K562 (cell line): ENCODE results near the gene KAZN. TPM values are rescaled to one million over a fixed set of nuclear protein-coding genes. Genes with fewer than 3 reads are reported as not detected.
A peak's percentile ranks its signal among the peaks of the same experiment; 100 is the strongest.

ENCODE experiments used
- BMI1 ChIP-seq: fragments of 150-350 bp; IDR thresholded peaks from 2 replicates; pipeline ENCODE4 v1.6.1; 2014; ENCODE audit warnings: low read length
- CBX3 ChIP-seq, 2 experiments: IDR thresholded peaks; 1 replicate in 1 of 2; 2 replicates in 1 of 2; pipeline ENCODE4 v1.6.1; 2012; ENCODE audit warnings: inconsistent platforms in 2 of 2, low read length in 2 of 2, borderline replicate concordance in 1 of 2, control low read depth in 1 of 2
- CTCFL ChIP-seq: IDR thresholded peaks from 2 replicates; pipeline ENCODE4 v1.6.1; 2011; ENCODE audit warnings: borderline replicate concordance, low read depth, mild to moderate bottlenecking, moderate library complexity, low read length; ENCODE audit not compliant: insufficient read depth, poor library complexity, severe bottlenecking
- ELF1 ChIP-seq: fragments of 200-800 bp; sonication (Bioruptor generic); IDR thresholded peaks from 2 replicates; pipeline ENCODE4 v1.6.1; 2016; ENCODE audit warnings: missing genetic modification characterization, missing compliant biosample characterization
- HINFP ChIP-seq: fragments of 450-650 bp; conservative IDR thresholded peaks from 2 replicates; pipeline ENCODE4 v1.6.1; 2016; ENCODE audit warnings: missing genetic modification characterization, low read depth, mild to moderate bottlenecking, control low read depth, missing compliant biosample characterization
- NFE2 ChIP-seq: IDR thresholded peaks from 2 replicates; pipeline ENCODE4 v1.6.1; 2014; ENCODE audit warnings: antibody characterized with exemption, low read depth
- PTBP1 ChIP-seq: fragments of 200-400 bp; formaldehyde crosslinking; IDR thresholded peaks from 2 replicates; pipeline ENCODE4 v1.6.1; 2017; ENCODE audit warnings: low read depth, low read length
- RBM25 ChIP-seq: fragments of 200-400 bp; formaldehyde crosslinking; IDR thresholded peaks from 2 replicates; pipeline ENCODE4 v1.6.1; 2018; ENCODE audit warnings: low read length, low read depth, moderate library complexity; ENCODE audit not compliant: severe bottlenecking
- RCOR1 ChIP-seq, 2 experiments: IDR thresholded peaks; 2 replicates each; pipeline ENCODE4 v1.6.1; 2012; ENCODE audit warnings: low read depth in 2 of 2, low read length in 2 of 2, borderline replicate concordance in 1 of 2, improper control_type of control experiment in 1 of 2
- THRB ChIP-seq: fragments of 450-650 bp; formaldehyde crosslinking; conservative IDR thresholded peaks from 2 replicates; pipeline ENCODE4 v1.4.0; 2022; ENCODE audit warnings: mild to moderate bottlenecking, missing genetic modification characterization
- U2AF1 ChIP-seq: fragments of 200-400 bp; formaldehyde crosslinking; optimal IDR thresholded peaks from 2 replicates; pipeline ENCODE3; 2017; ENCODE audit warnings: mild to moderate bottlenecking, low read depth, low read length, moderate library complexity
- WHSC1 ChIP-seq: IDR thresholded peaks from one replicate; pipeline ENCODE4 v1.6.1; 2012; ENCODE audit warnings: low read length, control low read depth, inconsistent platforms
- ZBTB40 ChIP-seq, 2 experiments: fragments of 450-650 bp in 1 of 2; sonication (generic) in 1 of 2; formaldehyde crosslinking in 1 of 2; IDR thresholded peaks; 2 replicates each; pipeline versions ENCODE4 v1.7.1 to v1.9.0; 2016 to 2022; ENCODE audit warnings: inconsistent platforms in 1 of 2, mild to moderate bottlenecking in 1 of 2, missing genetic modification reagents in 1 of 2
- polyA plus RNA-seq, 8 experiments: library from polyadenylated mRNA; depleted of rRNA in 4 of 8; stranded (reverse) in 5 of 8; unstranded in 3 of 8; fragments of >200 nt; fragmentation: Nextera tagmentation in 2 of 8; fragmentation: Illumina TruSeq in 1 of 8; extraction: Ambion mirVana in 2 of 8; extraction: Trizol in 1 of 8; gene quantifications; 2 replicates each; pipeline versions ENCODE4 v1.2.1 to v1.2.3, GENCODE V29; 2011 to 2014; ENCODE audit warnings: inconsistent platforms in 1 of 8, missing spikeins in 1 of 8
- total RNA-seq, 7 experiments: library from RNA; depleted of rRNA in 6 of 7; stranded (reverse); fragments of >200 nt in 6 of 7; fragmentation: Illumina TruSeq in 2 of 7; extraction: Trizol in 2 of 7; gene quantifications; 2 replicates each; pipeline versions ENCODE4 v1.2.1 to v1.2.3, GENCODE V29; 2011 to 2021; ENCODE audit warnings: low replicate concordance in 1 of 7

The KAZN gene
- total and polyA plus RNA-seq, 9 of the 15 experiments (the other 6 are each of a cell fraction or from before 2014, with no cell fraction given), result 2.1 to 21.6 (median 5.4) TPM

- TF ChIP-seq ZBTB40 (IDR thresholded peaks at IDR 0.05) (no peak), ZBTB40 (CRISPR knock-in tag; IDR thresholded peaks at IDR 0.05) (no peak), RCOR1 (IDR thresholded peaks at IDR 0.05; ENCODE audit: borderline replicate concordance in 1 of 2, low read depth in 2 of 2, low read length in 2 of 2) (peak in 1 of 2 experiments; percentile 72; a peak in 1 of 4 replicates), RBM25 (peak; percentile 99), ELF1 (tag) (no peak), CBX3 (IDR thresholded peaks at IDR 0.05; ENCODE audit: borderline replicate concordance in 1 of 2, low read length in 2 of 2) (peak in 1 of 2 experiments; percentile 65; a peak in 1 of 3 replicates), CTCFL (no peak), U2AF1 (no peak), NFE2 (no peak), HINFP (tag) (no peak), THRB (CRISPR knock-in tag) (no peak), WHSC1 (no peak), PTBP1 (0 out of 2 replicates have a peak, but pooled peaks have one; percentile 56), BMI1 (no peak)
Measured at GRCh38 chr1:14808768-14809167, 210.3 kb downstream of the KAZN start (continued).
